NCI-H1092 (cell line): ENCODE results near the gene SGO2.

ENCODE experiments used
- DNase-seq: peaks from one replicate; lab custom pipeline; 2025; lab: John Stamatoyannopoulos, UW

SGO2 gene, protein sequence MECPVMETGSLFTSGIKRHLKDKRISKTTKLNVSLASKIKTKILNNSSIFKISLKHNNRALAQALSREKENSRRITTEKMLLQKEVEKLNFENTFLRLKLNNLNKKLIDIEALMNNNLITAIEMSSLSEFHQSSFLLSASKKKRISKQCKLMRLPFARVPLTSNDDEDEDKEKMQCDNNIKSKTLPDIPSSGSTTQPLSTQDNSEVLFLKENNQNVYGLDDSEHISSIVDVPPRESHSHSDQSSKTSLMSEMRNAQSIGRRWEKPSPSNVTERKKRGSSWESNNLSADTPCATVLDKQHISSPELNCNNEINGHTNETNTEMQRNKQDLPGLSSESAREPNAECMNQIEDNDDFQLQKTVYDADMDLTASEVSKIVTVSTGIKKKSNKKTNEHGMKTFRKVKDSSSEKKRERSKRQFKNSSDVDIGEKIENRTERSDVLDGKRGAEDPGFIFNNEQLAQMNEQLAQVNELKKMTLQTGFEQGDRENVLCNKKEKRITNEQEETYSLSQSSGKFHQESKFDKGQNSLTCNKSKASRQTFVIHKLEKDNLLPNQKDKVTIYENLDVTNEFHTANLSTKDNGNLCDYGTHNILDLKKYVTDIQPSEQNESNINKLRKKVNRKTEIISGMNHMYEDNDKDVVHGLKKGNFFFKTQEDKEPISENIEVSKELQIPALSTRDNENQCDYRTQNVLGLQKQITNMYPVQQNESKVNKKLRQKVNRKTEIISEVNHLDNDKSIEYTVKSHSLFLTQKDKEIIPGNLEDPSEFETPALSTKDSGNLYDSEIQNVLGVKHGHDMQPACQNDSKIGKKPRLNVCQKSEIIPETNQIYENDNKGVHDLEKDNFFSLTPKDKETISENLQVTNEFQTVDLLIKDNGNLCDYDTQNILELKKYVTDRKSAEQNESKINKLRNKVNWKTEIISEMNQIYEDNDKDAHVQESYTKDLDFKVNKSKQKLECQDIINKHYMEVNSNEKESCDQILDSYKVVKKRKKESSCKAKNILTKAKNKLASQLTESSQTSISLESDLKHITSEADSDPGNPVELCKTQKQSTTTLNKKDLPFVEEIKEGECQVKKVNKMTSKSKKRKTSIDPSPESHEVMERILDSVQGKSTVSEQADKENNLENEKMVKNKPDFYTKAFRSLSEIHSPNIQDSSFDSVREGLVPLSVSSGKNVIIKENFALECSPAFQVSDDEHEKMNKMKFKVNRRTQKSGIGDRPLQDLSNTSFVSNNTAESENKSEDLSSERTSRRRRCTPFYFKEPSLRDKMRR

DNA sequence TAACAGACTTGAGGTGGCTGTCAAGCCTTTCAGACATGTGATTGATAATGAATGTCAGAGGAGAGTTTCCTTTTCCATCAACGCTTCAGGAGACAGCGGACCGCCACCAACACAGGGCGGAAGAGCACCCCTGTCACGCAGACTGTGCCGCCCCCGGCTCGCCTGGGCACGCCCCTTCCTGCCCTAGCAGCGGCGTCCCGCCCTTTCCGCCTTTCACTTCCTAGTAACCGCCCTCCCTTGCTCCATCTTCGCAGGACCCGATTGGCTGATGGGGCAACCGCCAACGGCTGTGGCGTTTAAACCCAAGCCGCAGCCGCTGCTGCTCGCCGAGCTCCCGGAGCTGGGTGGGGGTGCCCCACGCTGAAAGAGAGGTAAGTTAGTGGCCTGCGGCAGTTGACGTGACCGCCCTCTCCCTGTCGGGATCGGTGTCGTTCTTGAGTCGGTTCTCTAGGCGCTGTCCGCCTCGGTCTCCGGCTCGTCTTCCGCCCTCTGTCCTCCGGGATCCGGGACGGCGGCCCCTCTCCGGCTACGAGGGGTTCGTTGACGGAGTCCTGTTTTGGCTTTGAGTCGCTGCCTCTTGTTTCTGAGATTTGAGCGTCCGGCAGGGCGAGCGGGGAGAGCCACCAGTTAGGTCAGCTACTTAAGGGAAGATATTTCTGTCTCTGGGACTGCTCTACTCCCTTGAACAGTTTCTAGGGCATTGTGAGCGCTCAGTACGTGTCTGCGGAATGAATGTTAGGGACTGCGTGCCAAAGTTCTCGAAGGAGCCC is at the start of gene SGO2:
Gene SGO2 (plus strand): TSS at position 326 of the 770 bp plus-strand sequence. CDS start 6,769 bp downstream, outside the sequence.
- DNase-seq, result peak; percentile 88

DNA sequence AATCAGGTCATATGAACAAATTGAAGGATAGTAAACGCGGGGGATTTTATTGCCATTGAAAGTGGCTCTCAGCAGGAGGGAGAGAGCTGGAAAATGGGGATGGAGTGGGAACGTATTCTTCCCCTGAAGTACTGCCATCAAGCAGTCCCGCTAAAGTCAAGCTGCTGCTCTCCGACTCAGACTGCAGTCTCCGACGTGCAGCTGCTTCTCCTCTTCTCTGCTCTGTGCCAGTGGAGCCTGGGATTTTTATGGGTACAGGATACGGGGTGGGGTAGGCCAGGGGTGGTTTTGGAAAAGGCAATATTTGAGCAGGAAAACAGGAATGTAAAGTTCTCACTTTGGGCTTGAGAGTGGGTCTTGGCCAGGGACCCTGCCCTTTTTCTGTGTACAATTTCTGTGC is 49.2 kb upstream of the SGO2 start:
- no peak for DNase-seq

DNA sequence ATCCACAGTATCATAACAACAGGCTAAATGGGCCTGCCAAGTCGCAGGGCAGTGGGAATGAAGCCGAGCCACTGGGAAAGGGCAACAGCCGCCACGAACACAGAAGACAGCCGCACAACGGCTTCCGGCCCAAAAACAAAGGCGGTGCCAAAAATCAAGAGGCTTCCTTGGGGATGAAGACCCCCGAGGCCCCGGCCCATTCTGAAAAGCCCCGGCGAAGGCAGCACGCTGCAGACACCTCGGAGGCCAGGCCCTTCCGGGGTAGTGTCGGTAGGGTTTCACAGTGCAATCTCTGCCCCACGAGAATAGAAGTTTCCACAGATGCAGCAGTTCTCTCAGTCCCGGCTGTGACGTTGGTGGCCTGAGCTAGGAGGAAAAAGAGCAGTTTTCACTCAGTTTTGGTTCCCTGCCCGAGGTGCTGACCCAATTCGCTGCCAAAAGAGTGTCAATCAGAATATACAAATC is 48.3 kb upstream of the SGO2 start:
- no peak for DNase-seq

DNA sequence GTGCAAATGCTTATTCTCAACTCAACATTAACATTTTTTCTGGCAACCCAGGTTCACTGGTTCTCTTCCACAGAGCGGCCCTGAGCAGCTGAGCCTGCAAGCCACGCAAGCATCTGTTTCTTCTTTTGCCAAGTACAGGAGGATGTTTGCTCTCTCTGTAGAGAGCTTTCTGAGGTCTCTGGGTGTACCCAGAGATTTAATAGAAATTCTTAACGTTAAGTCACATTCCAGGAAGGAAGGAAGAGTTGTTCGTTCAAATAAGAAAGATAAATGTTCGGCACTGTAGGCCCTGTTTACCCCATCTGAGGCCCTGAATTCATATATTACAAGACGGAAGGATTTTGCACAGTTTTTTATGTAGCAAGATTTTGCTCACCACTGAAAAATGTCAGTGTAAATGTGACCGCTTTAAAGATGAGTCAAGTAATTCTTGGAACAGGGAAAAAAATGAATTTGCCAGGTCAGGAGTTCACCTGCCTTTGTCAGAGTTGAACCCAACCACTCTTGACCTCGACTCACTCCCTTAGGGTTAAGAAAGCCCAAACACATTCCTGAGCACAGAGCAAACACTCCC is 46.2 kb upstream of the SGO2 start:
- DNase-seq, result no peak

DNA sequence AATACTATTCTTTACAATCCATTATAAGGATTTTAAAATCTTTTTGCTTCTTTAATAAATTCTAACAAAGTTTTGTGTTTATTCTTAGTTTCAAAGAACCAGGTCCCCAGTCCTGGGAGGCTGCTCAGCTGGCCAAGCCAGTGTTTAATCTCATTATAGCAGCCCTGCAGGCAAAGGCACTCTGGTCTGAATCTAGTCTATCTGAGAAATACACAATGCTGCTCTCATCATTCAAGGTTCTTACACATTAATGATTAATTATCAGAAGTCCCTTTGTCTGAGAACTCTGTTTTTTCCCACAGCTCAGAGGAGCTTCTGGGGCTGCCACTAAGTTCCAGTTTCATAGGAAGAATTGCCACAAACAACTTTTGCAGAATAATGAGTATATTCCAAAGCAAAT is 43.8 kb upstream of the SGO2 start:
- DNase-seq, result no peak

DNA sequence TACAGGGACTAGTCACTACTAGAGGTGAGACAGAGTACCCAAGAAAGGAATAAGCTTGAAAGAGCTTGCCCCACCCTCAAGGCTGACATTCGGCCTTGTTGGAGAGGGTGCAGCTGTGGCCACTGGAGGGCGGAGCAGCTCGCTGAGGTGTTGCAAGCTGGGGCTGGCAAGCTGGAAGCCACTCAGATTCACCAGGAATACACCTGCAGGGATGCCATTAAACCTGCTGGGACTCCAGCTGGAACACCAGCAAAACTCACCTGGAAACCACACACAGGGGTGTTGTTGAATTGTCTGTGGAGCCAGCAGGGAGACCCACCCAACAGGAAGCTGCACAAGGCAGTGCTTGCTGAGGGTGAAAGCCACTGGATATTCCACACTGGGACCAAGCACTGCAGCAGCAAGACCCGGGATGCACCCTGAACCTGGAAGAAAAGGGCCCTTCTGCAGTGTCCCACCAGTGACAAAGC is 42.2 kb upstream of the SGO2 start:
- DNase-seq, result no peak

DNA sequence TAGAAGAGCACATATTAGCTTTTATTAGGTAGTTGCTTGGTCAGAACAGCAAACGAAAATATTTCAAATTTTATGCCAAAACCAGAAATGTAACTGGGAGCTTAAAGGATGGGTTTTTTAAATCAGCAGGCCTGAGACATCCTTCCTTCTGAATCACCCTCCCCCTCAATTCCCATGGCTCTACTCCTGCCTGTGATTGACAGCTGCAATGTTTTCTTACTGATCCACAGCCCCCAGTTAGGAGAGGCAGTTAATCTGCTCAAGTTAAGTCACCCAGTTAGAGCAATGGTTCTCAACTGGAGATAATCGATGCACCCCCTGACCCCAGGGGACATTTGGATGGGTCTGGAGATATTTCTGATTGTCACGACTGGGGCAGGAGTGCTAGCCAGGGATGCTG is 41.1 kb upstream of the SGO2 start:
- no peak for DNase-seq

DNA sequence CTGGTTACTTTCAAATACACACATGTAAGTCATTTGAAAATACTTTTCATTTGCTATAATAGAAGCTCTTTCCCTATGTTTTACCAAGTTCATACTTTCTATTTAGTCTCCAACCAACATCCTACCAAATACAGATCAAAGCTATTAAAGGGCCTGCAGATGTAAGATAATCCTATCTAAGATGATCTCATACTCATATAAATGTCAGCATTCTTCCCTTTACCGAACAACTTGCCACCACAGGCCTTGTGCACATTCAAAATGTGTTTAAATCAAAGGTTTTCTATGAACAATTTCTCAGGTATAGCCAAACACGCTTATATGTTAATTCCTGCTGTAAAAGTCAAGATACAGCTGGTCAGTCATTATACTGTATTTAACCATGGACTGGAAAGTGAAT is 39.5 kb upstream of the SGO2 start:
- DNase-seq, result no peak

DNA sequence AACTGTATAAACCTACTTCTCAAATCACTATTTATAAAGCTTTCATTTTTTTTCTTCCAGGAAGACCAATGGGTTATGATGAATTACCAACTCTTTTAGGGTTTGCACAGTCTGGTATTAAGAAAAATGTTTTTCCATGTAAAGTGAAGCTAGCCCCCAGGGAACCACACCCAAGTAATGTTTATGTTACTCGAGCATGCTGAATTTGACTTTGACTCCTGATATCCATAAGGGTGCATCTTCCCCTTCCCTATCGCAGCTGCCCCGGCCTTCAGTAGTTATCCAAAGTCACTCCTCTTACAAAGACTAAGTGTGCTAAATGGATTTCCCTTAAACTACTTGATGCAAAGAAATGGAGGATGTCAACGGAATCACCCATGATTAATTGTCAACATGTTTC is 37.8 kb upstream of the SGO2 start:
- no peak for DNase-seq

DNA sequence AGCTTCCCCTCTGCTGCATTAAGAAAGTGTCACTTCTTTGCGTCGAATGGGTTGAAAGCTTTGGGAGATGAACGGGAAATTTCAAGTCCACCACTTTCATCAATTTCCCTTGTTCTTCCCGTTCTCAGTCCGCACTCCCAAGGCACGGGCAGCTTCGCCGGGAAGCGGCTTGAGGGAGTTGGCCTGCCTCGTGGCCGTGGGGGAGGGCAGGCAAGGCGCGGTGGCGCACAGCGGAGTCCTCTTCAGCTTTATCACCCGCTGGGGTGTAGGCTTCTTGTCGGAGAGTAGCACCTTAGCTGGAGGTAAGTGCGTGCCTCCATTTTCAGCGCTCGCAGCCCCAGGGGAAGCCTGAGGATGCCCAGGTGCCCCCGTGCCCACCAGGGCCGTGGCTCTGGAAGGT is 36.0 kb upstream of the SGO2 start:
- DNase-seq, result no peak

DNA sequence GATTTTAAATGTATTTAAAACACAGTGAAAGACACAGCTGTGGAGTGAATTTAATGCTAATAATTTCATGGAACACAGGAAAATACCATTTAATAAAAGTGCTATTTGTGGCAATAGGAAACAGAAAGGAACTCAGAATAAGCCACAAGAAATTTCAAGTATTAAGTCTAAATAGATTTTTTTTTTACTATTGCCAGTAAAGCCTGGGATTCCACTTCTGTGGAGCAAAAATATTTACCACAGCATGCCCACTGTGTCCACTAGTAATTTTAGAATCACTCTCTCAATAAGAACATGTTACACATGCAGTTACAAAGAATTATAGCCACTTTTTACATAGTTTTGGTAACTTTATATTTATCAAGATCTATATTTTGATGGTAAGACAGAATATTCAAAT is 33.4 kb upstream of the SGO2 start:
- no peak for DNase-seq

DNA sequence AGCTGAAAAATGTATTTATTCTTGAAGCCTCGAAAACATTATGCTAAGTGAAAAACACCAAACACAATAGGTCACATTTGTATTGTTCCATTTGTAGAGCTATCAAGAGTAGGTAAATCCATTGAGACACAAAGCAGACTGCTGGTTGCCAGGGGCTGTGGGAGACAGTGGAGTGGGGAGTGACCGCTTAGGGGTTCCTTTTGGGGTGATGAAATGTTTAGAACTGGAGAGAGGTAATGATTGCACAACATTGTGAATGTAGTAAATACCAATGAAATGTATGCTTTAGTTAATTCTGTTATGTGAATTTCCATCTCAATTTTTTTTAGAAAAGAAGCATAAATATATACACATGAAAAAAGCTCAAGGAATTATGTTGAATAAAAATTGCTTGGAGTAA is 32.0 kb upstream of the SGO2 start:
- DNase-seq, result no peak

DNA sequence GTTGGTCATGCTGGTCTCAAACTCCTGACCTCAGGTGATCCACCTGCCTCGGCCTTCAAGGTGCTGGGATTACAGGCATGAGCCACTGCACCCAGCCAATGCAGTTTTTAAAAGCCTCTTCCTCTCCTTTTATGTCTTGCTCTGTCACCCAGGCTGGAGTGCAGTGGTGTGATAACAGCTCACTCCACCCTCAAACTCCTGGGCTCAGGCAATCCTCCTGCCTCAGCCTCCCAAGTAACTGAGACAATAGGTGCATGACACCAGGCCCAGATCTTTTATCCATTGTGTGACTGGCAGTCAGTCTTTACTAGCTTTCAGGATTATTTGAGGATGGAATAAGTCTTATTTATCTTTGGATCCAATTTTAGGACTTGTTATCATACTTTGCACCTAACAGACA is 29.3 kb upstream of the SGO2 start:
- DNase-seq, result no peak

DNA sequence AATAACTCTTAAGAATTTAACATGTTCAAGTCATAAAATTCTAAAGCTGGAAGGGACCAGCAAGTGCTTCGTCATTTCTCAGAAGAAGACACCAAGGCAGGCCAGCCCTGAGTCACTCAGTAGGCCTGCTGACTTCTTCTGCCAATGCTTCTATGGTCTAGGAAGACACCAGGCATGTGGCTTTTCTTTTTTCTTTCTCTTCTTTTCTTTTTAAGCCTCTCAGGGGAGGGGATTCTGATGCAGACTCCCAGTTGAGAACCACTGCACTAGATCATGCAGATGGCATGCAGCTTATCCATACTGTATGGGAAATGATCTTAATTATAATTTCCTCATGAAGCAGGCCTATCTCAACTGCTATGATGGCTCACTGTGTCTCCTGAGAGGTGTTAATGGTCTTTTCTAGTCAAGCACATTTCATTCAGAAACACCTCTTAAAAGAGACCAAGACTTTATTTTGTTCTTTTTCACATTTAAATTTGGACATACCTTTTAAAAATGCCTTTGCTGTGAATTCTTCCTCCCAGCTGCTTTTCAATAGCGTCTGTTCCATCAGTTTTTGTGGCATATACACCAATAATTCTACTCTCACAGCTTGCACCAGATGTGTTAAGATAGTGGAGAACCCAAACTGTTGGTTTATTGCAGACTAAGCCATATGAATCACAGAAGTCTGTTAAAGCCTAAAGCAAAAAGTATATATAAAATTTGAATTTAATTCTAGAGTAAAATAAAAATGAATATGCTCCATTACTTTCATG is 27.4 kb upstream of the SGO2 start:
- DNase-seq, result no peak

DNA sequence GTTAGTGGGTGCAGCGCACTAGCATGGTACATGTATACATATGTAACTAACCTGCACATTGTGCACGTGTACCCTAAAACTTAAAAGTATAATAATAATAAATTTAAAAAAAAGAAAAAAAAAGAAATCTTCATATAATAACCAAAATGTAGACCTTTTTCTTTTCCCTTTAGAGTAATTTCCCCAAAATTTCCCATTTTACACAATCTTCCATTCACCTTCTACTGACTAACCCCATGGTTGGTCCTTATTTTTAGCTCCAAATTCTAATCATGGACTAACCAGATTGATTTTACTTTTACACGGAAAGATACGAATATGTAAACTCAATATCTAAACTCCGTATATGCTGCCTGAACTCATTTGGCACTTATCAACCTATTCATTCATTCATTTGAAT is 23.8 kb upstream of the SGO2 start:
- no peak for DNase-seq

DNA sequence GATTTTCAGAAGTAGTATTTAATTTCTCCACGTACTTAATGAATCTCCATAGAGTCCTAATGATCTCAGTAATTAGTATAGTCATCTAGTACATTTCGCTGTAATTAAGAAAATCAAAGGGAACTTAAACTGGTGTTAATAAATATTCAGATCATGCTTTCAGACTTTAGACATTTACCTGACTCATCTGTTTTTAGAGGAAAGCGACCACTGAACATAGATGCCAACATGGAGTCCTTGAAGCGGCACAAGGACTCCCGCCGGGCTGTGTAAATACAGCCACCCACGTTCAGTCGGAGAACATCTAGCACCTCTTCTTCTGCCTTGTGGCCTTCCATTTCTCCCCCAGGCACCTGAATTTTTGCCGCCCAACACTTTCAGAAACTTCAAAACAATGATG is 19.3 kb upstream of the SGO2 start:
- DNase-seq, result no peak

DNA sequence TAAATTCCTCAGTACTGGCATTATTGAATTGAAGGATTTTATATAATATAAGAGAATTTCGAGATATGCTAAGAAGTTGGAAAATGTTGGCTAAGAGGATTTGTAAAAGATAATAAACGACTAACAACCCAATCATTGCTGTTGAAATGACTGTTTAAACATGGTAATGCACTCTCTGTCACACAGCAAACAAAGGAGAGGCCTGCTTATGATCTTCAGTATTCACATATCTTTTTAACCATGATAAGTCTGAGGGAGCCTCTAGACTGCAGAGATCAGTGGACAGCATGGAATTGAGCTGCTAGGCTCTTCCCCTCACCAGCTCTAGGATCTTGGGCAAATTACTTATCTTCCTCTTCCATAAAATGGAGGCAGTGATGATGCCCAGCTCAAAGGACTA is 18.8 kb upstream of the SGO2 start:
- DNase-seq, result no peak

DNA sequence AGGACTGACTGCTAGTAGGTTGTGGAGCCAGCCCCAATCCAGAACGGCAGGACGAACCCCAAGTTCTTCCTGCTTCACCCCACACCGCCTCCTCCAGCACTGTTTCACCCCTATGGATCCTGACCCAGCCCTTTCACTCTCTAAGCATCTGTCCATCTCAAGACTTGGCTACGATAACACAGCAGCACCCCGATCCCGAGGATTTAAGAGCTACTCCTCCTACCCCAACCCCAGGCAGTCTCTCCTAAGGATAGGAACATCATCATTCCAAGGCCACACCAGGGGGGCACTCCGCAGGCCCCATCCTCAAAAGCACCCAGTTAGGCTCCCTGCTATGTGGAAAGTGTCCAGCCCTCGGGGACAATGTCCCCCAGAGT is 16.8 kb upstream of the SGO2 start:
- DNase-seq, result no peak

DNA sequence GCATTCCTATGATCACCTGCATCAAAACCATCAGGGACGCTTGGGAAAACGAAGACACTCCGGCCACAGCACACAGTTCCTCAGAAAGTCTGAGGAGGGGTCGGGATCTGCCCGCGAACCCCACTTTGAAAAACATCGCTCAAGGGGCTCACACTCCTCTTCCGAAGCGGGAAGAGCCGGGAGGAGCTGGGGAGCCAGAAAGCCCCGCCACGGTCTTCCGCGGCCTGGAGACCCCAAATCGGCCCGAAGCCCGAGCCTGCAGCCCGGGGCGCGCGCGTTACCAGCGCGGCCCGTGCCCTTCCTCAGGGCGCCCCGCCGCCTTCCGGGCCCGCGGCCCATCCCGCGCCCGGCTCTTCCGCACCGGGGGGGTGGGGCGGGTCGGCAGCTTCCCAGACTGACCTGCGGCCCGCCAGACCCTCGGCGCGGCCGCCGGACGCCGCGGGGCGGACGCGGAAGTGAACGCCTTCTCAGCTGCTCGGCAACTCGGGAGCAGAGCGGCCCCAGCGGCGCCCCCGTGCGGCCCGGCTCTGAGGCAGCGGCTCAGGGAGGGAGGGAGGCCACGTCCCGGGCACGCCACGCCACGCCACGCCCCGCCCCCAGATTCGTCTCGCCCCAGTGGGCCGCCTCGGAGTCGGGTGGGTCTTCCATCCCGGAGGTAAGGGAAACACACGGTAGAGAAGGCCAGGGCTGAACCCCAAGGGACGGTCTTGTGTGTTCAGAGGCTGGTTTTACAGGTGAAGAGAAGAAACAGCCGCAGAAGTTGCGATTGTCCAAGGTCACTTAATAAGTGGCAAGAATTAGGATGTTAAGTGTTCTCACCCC is 16.2 kb upstream of the SGO2 start, which contains the start of gene KCTD18:
Gene KCTD18 (minus strand): TSS at position 457 of the 822 bp plus-strand sequence. CDS start 3,052 bp downstream, outside the sequence.
- DNase-seq, result peak; percentile 60
